HG03108 (cell line): Measurements from ENCODE around the gene NUP93.
A peak's percentile ranks its signal among the peaks of the same experiment; 100 is the strongest.

Source experiments
- ATAC-seq: cut with Tn5 transposase; IDR thresholded peaks from one replicate; pipeline ENCODE4 v1.9.1; 2021; ENCODE audit warnings: moderate library complexity; ENCODE audit not compliant: unreplicated experiment

NUP93 gene

DNA sequence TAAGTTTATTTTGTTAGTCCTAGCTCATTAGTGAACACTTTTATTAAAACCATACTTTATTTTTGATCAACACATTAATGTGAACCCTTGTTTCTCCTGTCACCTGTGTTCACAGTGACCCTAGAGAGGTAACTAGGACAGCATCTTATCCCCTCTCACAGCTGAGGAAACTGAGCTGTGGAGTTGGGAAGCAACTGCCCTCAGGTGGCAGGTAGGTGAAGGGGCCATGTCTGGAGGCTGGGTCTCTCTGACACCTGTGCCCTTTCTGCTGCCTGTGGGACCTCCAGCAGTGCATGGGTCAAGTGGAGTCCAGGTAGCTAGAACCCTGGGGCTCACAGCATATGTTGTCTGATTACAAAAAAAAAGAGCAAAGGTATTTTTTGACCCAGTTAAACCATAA, 112.2 kb downstream of the NUP93 start:
- ATAC-seq = no peak

DNA sequence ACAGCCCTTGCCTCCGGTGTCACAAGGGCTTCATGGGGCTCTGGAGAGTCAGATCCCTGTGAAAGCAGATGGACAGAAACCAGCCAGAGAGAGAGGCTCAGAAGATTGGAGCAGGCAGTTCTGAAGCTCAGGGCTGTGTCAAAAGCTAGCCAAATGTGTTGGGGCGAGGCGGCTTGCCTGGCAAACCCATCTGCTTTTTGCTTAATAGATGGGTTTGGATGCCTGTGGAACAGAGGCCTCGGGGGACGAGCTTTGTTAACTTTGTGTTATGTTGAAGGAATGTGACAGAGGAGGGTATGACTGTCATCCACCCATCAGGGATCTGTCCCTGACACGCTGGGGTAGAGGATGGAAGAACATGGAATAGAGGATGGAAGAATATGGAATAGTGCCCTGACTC, 114.1 kb downstream of the NUP93 start:
- no peak for ATAC-seq

DNA sequence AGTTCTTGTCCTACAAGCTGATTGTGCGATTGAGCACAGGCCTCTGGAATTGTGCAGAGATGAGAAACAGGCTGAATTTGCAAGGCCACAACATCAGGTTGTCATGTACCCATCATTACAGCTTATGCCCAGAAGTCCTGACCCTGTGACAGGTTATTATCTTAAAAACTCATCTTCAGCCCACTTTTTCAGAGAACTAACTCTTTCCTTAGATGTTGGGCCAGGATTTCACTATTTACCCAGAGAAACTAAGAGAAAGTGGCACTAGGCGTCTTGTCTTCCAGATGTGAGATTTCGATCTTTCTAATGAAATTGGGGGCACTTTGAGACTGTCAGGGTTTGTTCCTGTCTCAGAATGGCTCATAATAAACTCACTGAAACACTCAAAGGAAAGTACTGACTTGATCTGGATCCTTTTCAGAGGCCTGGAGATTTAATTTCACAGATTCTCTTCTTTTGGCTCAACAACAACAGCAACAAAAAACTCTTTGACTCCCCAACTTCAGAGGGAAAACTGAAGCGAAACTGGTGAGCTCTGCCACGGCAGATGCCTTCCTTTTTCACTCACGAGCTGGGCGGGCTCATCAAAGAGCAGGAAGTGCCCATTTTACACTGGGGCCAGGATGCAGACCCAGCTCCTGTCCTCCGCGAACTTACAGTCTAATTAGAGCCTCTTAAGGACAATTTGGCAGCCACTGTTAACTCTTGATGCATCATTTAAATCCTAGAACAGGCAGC, 117.4 kb downstream of the NUP93 start:
- no peak for ATAC-seq

DNA sequence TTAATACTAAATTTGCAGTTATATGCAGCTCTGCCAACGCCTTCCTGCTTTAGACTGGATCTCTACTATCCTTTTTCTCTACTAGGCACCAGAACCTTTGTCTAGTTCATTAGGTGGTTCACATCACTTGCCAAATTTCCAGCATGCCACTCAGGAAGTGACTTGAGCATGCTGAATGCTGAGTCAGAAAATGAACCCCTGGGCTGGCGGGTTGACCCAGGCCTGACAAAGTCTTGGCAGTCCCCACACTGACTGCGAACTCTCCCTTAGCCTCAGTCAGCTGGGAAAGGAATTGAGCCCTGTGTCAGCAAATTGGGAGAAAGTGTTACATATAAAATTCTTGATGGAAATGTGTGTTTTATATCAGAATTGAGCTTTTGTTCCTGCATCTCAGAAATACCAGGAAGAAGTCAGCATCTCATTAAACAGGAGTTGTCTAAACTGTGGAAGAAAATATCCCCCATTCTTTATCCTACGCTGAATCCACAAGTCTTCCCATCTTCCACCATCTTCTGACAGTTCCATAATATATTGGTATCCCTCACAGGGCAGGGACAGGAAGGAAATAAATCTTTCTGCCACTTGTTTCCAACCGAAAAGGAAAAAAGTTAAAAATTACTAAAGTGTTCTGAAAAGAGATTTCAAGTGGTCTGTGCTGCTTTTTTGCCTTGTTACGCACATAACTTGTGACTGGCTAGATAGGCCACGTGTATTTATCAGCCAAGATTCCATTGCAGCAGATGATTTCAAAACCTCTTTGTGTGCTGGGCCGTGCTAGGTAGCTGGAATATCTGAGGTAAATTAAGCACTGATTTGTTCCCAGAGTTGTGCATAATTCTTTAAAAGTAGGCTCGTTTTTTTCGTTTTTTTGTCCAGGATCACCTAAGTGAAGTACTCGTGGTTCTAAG, 118.4 kb downstream of the NUP93 start:
- ATAC-seq = no peak

DNA sequence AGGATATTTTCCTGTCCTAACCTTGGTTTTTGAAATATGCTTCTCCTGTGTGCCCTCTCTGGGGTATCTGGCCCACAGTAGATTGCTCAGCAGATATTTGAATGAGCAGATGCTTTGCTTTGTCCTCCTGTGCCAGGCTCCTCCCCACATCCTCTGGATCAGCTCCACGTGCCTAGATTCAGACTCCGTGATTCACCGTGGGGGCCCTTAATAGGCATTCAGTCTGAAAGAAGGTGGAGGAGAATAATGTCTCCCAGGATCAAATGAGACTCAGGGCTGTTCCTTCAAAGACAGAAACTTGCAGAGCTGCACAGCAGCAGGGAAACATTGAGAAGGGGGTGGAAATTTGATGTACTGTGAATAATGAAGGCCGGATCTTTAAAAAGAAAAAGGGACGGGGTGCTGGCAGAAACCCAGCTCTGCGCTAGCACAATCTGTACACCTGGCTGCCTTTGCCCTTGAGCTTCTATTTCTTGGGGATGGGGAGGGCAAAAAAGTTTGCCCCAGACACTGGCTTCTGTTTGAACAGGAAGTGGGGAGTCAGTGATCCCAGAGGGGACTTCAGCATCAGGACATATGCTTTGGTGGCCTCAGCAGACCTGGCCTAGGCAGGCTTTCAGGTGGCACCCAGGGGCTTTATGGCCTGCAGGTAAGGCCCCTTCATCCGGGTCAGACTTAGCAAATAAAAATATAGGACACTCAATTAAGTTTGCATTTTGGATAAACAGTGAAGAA, 119.2 kb downstream of the NUP93 start:
- ATAC-seq = no peak

DNA sequence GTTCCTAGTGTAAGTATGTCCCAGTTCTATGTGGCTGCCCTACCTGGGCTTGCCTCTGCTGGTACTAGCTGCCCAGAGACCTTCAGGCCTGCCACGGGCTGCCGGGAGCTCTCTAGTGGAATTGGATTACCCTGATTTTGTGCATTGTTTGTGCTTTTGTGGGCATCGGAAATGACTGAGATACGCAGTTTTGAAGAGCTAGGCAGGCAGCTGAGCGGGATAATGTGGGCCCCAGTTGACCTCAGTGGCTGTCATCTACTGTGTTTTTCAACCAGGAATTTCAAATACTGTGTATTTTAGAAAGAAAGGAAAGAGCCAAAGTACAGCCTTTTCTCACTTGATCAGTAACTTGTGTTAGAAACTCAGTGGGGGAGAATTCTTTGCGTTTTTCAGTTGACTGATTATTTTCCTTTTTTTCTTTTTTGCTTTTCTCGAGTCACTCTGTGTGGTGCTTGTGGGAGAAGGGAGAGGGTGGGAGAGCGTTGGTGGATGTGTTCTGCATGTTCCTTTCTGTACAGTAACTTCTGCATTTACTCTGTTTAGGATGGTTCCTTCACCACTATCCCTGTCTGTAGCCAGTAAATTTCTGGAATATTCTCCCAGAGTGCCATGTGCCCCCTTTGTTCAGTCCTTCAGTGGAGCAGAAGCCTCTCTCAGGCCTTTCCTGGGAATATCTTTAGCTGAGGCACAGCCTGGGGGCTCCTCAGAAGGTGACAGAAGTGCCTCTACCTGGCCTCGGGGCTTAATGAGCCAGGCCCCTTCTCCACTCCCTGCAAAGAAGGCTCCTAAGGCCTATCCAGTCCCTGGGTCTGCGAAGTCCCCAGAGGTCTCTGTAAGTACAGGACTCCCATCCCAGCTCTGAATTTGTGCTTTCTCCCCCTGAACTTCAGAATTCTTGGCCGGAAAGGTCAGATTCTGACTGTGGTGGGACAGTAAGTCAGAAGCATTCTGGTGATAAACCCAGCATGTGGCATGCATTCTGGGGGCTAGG, 120.1 kb downstream of the NUP93 start:
- no peak for ATAC-seq

DNA sequence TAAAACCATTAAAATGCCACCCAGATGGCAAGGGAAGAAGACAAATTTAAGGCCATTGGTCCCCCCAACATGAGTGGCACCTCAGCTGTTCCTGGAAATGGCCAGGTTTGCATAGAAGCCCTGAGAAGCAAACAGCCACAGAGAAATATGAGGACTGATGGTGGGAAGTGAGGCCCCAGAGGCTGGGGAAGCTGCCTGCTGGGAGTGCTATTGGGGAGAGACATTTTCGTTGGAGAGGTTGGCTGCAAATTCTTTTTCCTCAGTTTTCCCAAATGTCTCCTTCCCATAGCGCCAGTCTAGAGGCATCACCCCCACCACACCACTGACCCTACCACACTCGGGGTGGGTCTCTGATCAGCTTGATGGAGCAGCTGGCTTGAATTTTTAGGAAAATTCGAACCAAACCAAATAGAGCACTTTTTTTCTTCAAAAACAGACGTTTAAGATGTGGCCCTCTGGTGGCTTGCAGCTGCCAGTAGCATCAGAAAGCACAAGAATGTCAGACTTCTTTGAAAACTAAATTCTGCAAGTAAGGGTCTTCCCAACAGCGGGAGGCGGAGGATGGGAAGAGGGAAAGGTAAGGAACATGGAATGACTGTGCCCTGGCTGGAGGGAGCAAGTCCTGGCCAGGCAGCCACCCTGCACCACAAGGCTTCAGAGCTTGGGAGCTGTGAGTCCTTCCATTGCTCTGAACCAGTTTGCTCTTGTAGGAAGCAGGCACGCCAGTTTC, 121.9 kb downstream of the NUP93 start:
- ATAC-seq = no peak

DNA sequence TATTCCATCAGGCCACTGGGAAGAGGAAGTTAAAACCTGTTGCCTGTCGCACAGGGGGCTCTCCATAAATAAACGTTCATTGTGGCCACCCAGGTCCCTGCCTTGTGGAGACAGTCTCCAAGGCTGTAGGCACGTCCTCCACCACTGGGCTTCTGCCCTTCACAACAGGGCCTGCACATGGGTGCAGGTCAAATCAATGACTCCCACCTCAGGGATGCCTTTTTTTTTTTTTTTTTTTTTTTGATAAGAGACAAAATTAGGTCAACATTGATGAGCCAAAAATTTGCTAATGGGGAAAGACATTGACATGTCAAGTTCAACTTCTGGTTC, 122.4 kb downstream of the NUP93 start:
- ATAC-seq = no peak

DNA sequence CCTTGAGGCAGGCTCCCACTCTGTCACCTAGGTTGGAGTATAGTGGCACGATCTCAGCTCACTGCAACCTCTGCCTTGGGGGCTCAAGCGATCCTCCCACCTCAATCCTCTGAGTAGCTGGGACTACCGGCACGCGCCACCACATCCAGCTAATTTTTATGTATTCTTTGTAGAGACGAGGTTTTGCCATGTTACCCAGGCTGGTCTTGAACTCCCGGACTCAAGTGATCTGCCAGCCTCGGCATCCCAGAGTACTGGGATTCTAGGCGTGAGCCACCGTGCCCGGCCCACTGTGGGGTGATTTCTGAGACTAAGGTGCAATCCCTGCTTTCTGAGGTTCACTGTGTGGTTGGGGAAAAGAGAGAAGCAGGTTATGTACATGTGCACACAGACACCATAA, 123.0 kb downstream of the NUP93 start:
- ATAC-seq = no peak

DNA sequence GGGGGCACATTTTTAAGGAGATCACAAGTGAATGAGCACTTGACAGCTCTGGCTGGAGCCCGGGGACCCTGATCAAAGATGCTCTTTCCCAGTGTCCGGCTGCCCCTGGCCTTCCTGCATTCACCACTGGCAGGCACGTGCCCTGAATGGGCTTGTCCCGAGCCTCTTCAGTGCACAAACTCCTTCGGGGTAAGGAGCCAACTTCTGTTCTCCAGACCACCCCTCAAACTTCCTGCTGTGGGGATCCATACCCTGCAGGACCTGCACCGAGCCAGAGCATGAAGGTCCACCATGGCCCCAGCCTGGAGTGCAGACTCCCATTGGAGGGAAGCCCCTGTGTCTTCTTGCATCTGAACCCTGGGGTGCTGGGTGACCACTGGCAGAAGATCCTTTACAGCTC, 125.3 kb downstream of the NUP93 start:
- no peak for ATAC-seq

DNA sequence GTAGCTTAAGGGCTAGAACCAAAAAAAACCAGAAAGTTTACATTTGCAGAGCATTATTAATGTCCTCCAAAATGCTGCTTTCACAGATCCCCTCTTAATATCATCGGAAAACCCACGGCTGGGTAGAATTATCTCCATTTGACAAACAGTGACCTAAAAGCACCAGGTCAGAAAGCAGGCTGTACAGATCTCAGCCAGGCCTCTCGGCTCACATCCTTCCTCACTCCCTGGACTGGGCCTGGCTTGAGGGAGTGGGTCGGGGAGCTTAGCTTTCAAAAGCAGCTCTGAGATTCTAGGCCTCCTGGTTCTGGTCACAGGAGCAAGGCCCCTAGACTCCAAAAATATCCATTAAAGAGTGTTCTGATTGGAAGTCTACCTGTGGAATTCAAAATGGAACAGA, 126.0 kb downstream of the NUP93 start:
- ATAC-seq = no peak

DNA sequence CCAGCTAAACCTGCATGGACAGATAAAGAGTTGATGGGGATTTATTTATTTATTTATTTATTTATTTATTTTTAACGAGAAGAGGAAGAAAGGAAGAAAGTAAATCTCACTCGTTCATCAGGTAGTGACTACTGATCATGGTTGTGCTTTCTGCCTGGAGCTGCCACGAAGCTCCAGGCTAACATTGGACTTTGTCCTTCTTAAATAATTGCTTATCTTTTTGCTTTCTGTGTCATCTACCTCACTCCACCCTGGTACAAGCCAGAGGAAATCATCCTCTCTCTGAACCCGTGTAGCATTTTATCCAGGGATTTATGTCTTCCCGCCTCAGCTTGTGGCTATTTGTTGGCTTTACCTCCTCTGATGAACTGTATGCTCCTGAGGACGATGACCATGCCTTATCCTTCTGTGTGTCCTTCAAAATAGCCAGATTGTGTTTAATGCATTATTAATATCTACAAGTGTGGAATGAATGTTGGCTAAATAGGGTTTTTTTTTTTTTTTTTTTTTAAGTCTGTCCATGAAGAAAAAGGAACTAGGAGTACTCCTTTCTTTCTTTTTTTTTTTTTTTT, 127.0 kb downstream of the NUP93 start:
- no peak for ATAC-seq

DNA sequence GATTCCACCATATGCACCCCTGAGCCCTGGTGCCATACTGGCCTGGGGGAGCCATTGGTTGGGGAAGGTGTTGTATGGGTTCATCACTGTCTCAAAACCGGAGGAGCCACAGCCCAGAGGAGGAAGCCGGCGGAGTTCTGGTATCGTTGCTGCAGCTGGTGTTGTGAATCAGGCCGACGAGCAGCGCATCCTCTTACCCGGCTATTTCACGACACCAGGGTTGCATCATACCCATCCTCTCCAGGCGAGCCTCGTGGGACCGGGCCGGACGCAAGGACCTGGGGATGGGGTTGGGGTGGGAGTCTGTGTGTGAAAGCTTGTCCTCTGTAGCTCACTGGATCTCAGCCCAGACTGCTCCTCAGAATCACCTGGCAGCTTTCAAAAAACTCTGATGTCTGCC, 128.4 kb downstream of the NUP93 start:
- ATAC-seq = no peak

DNA sequence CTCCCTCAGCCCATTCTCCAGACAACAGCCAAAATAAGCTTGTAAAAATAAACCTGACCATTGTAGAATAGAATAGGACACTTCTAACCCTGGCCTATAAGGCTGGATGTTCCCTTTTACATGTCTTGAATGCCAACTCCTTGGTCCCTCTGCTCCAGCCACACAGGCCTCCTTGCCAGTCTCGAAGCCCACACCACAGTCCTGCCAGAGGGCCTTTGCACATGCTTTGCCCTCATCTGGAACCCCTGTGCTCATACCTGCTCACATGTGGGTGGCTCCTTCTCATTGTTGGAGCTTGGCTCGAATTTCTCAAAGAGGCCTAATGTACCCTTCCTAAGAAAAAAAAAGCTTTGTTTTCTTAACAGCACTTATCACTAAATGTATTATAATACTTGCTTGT, 129.7 kb downstream of the NUP93 start:
- no peak for ATAC-seq

DNA sequence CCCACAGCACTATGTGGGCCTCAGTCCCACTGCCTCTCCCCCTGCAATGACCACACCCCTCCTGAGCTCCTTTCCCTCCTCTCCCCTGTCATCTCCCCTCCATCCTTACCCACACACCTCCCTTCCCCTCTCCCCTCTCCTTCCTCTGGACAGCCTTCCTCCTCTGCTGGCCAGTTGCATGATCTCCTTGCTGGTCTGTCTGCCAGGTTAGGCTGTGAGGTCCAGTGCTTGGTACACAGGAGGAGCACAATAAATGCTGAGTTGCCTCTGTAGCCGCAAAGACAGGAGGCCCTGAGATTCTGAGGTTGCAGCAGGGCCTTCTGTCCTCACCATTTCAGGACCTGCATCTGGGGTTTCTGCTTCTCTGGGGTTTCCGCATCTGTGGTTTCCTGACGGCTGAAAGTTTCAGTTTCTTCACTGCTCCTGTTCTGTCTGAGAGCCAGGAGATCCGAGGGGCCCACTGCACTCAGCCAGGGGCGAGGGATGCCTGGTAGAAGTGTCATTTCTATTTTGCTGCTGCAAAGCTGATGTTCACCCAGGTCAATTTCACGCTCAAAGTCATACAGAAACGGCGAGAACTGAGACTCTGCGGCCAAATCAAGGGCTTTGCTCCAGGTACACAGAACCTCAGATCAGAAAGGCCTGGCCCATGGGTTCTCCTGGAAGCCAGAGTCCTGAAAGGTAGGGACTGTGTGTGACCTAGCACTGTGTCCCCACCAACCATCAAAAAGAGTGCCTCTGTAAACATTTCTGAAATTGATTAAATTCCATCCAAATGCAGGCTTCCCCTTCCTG, 130.5 kb downstream of the NUP93 start:
- ATAC-seq = peak; percentile 80

DNA sequence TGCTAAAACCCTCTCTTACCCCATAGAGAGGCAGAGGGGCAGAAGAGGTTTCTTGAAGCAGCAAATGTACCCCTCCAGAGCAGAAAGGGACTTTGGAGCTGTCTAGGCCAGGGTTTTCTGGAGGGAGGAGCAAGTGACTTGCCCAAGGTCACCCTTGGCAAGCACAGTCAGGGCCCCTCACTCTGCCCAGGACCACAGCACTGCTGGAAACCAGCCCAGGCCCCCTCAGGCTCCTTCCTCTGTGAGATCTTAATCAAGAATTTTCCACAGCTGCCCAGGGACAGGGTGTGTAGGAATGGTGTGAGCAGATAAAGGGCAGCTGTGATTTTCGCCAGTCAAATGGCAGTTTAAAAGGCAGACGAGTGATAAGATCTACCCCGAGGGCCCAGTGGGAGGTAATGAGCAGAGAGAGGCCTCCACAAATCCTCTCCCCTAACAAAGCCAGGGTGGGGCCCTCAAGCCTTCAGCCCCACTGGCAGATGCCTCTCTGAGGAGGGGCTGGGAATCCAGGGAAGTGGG, 131.2 kb downstream of the NUP93 start:
- ATAC-seq = no peak

DNA sequence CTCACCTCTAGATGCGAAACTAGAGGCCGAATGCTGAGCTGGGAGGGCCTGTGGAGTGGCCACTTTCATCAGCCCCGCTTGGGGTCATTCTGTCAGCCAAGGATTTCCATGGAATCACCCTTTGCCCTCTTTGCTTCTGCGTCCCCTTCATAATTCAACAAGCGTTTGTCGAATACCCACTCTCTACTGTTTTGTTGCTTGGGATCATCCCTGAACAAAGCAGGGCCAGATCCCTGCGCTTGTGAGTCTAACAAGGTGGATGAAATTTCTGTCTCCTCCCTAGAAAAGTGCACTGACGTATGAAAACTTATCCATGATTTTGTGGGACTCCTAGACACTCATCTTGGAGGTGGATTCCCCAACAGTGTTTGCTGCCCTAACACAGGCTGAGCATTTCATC, 131.8 kb downstream of the NUP93 start:
- no peak for ATAC-seq

DNA sequence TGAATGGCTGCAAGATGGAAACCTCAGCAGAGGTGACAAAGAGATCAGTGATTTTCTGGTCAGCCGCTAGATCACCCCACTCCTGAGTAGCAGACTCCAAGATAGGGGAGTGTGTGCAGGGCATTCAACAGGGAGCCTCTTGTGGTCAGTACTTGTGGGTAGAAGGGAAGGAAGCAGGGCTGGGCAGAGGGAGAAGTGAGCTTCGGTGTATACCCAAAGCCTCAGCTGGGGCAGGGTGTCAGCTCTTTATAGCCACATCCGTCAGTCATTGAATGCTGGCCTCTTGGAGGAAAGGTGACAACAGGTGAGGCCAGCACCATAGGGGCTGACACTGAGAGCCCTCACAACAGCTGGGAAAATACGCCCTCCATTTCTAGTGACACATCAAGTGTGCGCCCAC, 132.8 kb downstream of the NUP93 start:
- no peak for ATAC-seq

DNA sequence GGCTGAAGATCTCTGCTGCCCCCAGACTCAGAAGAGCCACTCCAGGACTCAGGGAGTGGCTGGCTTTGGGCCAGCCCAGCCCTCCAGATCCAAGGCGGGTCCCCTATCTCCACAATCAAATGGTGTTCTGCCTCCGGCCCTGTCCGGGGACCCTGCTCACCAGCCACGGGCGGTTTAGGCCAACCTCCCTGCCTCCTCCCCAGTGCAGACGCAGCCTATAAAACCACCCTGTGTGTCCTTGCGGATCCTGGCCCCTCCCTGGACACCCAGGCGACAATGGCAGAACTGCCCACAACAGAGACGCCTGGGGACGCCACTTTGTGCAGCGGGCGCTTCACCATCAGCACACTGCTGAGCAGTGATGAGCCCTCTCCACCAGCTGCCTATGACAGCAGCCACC, 135.0 kb downstream of the NUP93 start, which contains the start of gene SLC12A3:
Gene SLC12A3, plus strand, starts transcription at position 248 of the 400 bp plus-strand sequence. Its CDS starts 29 bp downstream, at position 277.
- ATAC-seq = no peak
